HFF-Myc (cell line): ENCODE results near the gene NAP1L1.

Experiments used
- DNase-seq: peaks from one replicate; pipeline ENCODE4 v3.0.0-alpha.2; 2011; ENCODE audit warnings: low read depth; ENCODE audit errors: extremely low read depth
- H3K4me3 ChIP-seq: replicated peaks from 2 replicates; pipeline ENCODE4 v1.5.1; 2011; ENCODE audit warnings: low read depth, mild to moderate bottlenecking, control low read depth, low read length
- CTCF ChIP-seq: IDR thresholded peaks from 2 replicates; pipeline ENCODE4 v1.5.1; 2012; ENCODE audit warnings: mild to moderate bottlenecking, low read depth, low read length, control low read depth; ENCODE audit errors: missing control alignments

Gene NAP1L1

GRCh38 chr12:76022506-76022905 lies 62.0 kb downstream of the NAP1L1 start:
- no peak for TF ChIP-seq CTCF
- no peak for DNase-seq

DNA sequence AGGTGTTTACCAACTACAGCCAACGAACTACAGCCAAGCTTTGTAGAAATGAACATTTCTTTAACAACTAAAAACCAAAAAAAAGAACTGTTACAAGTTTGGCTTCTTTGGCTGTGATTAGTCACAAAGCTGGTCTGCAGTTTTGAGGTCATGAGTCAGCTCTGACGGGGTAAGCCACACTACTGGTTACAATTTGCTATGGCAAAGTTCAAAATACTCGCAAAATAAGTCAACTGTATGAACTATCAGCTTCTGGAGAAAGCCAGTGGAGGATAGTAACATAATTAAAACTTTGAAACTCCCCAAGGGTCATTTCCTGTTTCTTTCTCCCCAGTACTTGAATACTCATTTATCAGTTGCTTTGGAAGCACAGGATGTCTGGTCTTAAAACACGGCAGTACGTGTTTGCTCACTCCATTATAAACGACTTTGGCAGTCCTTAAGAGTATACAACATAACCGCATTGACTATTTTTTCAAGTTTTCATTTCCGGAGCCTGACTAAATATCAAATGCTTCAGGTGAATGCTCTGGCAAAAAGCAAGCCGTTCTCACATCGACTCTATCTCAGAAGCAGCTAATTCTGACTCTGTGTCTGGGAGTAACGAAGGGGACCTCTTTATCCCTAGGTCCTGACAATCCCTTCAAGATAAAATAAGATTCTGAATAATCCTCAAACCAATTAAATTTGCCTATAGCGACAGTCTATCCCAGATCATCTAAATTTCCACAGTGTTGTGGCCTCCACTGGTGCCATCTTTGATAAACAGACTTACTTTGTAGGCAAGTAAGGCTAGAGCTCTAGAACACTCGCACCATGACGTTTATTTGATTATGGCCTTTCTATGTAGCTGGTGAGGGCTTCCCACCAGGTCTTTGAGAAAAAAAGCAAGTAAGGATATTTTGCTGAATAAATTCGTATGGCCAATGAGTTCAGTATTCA lies 63.5 kb downstream of the NAP1L1 start:
- DNase-seq, result peak; percentile 95
- no peak for TF ChIP-seq CTCF
- no peak overlapping the region for H3K4me3 ChIP-seq

More at GRCh38 chr12:76022506-76022905, 62.0 kb downstream of the NAP1L1 start:
- H3K4me3 ChIP-seq, result no peak overlapping the region

DNA sequence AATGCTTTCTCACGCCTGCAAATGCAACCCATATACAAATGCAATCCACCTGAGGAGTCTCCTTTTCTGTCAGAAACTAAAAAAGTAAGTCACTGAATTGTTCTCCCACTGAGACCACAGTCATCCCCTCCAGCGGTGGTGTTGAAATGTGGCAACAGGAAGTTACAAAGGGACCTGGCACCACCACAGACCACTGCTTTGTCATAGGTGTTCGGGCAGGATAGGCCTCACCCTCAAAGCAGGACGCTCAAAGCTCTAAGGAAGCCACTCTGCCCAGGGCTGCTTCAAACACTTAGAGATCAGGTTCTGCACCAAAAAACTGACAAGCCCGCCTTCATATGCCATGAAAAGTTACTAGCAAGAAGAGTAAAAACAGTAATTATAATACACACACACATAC lies 64.2 kb downstream of the NAP1L1 start:
- no peak for DNase-seq
- TF ChIP-seq CTCF, result no peak
- no peak overlapping the region for H3K4me3 ChIP-seq

DNA sequence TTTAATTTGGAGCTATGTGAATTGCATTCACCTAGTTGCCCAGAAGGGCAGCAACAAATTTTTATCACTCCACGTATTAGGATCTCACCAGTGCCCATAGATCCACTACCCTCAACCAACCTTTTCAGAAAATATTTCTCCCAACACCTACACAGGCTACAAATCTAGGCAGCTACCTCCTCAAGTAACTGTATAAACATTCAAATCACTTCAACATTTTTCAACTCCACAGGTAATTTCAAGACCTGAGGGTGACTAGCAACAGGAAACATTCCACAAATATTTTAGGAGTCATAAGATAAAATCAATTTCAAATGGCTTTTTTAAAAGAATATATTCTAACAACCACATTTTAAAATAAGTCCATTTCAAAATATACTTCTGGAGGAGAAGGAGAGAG lies 65.8 kb downstream of the NAP1L1 start:
- no peak for DNase-seq
- TF ChIP-seq CTCF, result no peak
- H3K4me3 ChIP-seq, result no peak overlapping the region

DNA sequence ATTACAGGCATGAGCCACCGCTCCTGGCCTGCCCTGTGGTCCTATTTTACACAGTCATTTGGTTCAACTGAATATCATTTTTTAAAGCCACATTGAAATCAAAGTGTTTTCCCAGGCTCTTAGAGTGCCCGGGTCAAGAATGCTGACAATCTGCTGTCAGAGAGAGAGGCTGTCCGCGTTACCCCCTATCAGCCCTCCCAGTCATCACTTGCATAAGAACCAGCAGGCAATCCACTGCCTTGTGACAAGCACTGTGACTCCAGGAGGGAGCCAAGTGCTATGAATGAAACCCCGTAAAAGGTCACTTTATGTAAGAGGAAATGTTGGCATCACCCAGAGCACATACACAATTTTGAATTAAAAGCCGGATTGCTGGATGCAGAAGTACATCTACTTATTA lies 66.4 kb downstream of the NAP1L1 start:
- DNase-seq, result no peak
- no peak for TF ChIP-seq CTCF
- H3K4me3 ChIP-seq, result no peak overlapping the region

- no peak for DNase-seq
- H3K4me3 ChIP-seq, result no peak overlapping the region
- no peak for TF ChIP-seq CTCF
Observed at GRCh38 chr12:76014007-76014406, 70.5 kb downstream of the NAP1L1 start.

DNA sequence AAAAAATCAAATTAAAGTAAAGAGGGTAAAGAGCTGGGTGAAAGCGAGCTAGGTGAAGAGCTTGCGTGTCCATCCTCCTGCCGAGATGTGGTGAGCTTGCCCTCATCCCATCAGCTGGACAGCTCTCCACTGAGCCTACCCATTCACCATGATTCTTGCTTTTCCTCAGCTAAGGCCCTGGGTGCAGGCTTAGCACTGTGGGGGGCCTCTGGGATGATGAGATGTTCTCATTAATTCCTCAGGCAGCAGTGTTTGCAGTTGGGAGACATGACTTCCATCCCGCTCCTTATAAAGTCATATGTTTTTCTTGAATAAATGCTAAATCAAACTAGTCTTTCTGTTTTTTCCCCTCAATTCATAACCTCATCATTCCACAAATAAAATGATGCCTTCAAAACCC lies 70.9 kb downstream of the NAP1L1 start:
- no peak for DNase-seq
- no peak overlapping the region for H3K4me3 ChIP-seq
- no peak for TF ChIP-seq CTCF
